ENCODE data around the gene STAG1. TPM values are rescaled to one million over a fixed set of nuclear protein-coding genes. Genes with fewer than 3 reads are reported as not detected.

Gene STAG1
- total and polyA plus RNA-seq, 2 of the 13 experiments (the other 11 are each of a cell fraction or from before 2014, with no cell fraction given) = 6.2 to 25.9 TPM

DNA sequence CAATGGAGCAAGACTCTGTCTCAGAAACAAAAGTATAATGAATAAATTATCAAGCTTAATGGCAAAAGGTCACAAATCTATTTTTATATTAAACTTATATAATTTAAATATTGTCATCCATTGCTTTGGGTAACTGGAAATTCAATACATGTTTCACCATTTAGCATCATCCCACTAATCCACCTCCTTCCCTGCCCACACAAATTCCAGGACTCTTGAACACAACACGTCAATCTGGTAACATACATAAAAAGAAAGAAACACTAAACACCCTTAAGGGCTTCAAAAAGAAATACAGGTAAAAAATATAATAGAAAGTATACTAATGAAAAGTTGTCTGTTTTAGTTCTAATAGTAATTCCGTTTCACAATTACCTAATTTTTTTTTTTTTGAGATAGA, 149.4 kb downstream of the STAG1 start (continued):
- no peak for TF ChIP-seq ZFAT (CRISPR knock-in tag; conservative IDR thresholded peaks at IDR 0.05)
- TF ChIP-seq ZNF337 (CRISPR knock-in tag; IDR thresholded peaks at IDR 0.05; ENCODE audit: borderline replicate concordance, low read depth) = no peak

DNA sequence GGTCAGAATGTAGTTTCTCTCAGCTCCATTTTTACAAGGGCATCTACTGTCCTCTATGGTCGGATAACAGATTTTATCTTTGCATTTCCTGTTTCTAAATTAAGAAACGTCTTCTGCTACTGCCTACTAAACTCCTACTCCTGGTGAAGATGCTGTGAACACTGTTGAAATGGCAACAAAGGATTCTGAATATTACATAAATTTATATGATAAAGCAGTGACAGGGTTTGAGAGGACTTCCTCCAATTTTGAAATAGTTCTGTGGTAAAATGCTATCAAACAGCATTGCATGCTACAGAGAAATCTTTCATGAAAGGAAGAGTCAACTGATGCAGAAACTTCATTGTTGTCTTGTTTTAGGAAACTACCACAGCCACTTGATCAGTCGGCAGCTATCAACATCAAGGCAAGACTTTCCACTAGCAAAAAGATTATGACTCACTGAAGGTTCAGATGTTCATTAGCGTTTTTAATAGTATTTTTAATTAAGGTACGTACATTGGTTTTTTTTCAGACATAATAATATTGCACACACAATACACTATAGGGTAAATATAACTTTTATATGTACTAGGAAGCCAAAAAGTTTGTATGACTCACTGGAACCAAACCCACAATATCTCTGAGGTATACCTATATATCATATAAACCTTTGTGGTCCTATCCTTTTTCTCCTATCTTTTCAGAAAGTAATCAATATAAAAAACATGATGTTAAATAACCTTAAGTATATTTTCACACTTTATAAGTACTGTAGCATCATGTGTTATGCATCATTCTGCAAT, 156.1 kb downstream of the STAG1 start:
- ChIA-PET CTCF (ENCODE audit: low intra/inter-chr PET ratio, low total read pairs) (no interaction called here), POLR2A (no interaction called here)
- FAIRE-seq (no peak), ATAC-seq (no peak), DNase-seq (ENCODE audit: low spot score) (no peak)
- no peaks in the 10 kb centered on the region for H3K4me1 ChIP-seq (ENCODE audit: insufficient read depth, low read length)
- H2AFZ ChIP-seq (ENCODE audit: low read length) = no peak overlapping the region
- in situ Hi-C loops (cut with HindIII; ENCODE audit: extremely low pct_ligation_motif_present, low pct_unique_long_range_greater_than_20kb) (no loop called here), intact Hi-C loops (cut with micrococcal nuclease; ENCODE audit: unreplicated experiment) (no loop called here)
- peaks cover 2% of the 10 kb centered on the region for H3K79me2 ChIP-seq (ENCODE audit: insufficient read depth, low read length)
- H3K4me3 ChIP-seq (replicated peaks in 1 of 3; ENCODE audit: insufficient read depth in 1 of 3, low read depth in 2 of 3, low read length in 3 of 3) = no peak overlapping the region
- H3K9me3 ChIP-seq (ENCODE audit: low read length) = no peaks in the 10 kb centered on the region
- TF ChIP-seq ZNF160 (CRISPR knock-in tag; IDR thresholded peaks at IDR 0.05) (no peak), NFE2L1 (CRISPR knock-in tag; IDR thresholded peaks at IDR 0.05; ENCODE audit: borderline replicate concordance) (no peak), ZNF790 (CRISPR knock-in tag; IDR thresholded peaks at IDR 0.05; ENCODE audit: borderline replicate concordance) (no peak), ERF (CRISPR knock-in tag; IDR thresholded peaks at IDR 0.05) (no peak), YEATS4 (CRISPR knock-in tag; IDR thresholded peaks at IDR 0.05; ENCODE audit: borderline replicate concordance) (no peak), SNAPC2 (CRISPR knock-in tag; IDR thresholded peaks at IDR 0.05) (no peak), TEAD3 (CRISPR knock-in tag; optimal IDR thresholded peaks at IDR 0.05; ENCODE audit: borderline replicate concordance) (no peak)
- TF ChIP-seq, protein P1, sequence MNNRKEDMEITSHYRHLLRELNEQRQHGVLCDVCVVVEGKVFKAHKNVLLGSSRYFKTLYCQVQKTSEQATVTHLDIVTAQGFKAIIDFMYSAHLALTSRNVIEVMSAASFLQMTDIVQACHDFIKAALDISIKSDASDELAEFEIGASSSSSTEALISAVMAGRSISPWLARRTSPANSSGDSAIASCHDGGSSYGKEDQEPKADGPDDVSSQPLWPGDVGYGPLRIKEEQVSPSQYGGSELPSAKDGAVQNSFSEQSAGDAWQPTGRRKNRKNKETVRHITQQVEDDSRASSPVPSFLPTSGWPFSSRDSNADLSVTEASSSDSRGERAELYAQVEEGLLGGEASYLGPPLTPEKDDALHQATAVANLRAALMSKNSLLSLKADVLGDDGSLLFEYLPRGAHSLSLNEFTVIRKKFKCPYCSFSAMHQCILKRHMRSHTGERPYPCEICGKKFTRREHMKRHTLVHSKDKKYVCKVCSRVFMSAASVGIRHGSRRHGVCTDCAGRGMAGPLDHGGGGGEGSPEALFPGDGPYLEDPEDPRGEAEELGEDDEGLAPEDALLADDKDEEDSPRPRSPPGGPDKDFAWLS (CRISPR knock-in tag; IDR thresholded peaks at IDR 0.05; ENCODE audit: borderline replicate concordance) = no peak
- TF ChIP-seq, protein P2, sequence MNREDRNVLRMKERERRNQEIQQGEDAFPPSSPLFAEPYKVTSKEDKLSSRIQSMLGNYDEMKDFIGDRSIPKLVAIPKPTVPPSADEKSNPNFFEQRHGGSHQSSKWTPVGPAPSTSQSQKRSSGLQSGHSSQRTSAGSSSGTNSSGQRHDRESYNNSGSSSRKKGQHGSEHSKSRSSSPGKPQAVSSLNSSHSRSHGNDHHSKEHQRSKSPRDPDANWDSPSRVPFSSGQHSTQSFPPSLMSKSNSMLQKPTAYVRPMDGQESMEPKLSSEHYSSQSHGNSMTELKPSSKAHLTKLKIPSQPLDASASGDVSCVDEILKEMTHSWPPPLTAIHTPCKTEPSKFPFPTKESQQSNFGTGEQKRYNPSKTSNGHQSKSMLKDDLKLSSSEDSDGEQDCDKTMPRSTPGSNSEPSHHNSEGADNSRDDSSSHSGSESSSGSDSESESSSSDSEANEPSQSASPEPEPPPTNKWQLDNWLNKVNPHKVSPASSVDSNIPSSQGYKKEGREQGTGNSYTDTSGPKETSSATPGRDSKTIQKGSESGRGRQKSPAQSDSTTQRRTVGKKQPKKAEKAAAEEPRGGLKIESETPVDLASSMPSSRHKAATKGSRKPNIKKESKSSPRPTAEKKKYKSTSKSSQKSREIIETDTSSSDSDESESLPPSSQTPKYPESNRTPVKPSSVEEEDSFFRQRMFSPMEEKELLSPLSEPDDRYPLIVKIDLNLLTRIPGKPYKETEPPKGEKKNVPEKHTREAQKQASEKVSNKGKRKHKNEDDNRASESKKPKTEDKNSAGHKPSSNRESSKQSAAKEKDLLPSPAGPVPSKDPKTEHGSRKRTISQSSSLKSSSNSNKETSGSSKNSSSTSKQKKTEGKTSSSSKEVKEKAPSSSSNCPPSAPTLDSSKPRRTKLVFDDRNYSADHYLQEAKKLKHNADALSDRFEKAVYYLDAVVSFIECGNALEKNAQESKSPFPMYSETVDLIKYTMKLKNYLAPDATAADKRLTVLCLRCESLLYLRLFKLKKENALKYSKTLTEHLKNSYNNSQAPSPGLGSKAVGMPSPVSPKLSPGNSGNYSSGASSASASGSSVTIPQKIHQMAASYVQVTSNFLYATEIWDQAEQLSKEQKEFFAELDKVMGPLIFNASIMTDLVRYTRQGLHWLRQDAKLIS (CRISPR knock-in tag; IDR thresholded peaks at IDR 0.05) = no peak
- BruUV-seq (replicated peaks) = no TSS peak
- no peaks in the 10 kb centered on the region for H3K27me3 ChIP-seq (ENCODE audit: control insufficient read depth in 1 of 2, insufficient read depth in 2 of 2, low read length in 2 of 2)
- H3K27ac ChIP-seq (ENCODE audit: extremely low read length, insufficient read depth, low read length) = no peak overlapping the region
- H4K20me1 ChIP-seq (ENCODE audit: insufficient read depth, low read length) = no peaks in the 10 kb centered on the region
- no peak overlapping the region for H3K4me2 ChIP-seq (ENCODE audit: low read depth, low read length)
- H3K9ac ChIP-seq (ENCODE audit: insufficient read depth, low read depth, low read length) = no peak overlapping the region
- H3K36me3 ChIP-seq (replicated peaks in 1 of 2; ENCODE audit: control insufficient read depth in 1 of 2, insufficient read depth in 2 of 2, low read length in 2 of 2) = peaks cover 0 to 6% of the 10 kb centered on the region in 2 experiments; a peak in 1 of 5 replicates
- WGBS (ENCODE audit: low lambda C conversion rate) = 95% methylated on average over 5 of the region's 5 CpGs

Data from HepG2 (cell line).